GM12874 (cell line): ENCODE measurements around the gene ARVCF.

Experiments used
- TF ChIP-seq, protein P1 (sequence below): IDR thresholded peaks from 2 replicates; pipeline ENCODE4 v1.5.1; 2011; ENCODE audit warnings: low read depth, mild to moderate bottlenecking, control low read depth, low read length, moderate library complexity; ENCODE audit not compliant: insufficient read depth

Gene ARVCF

DNA sequence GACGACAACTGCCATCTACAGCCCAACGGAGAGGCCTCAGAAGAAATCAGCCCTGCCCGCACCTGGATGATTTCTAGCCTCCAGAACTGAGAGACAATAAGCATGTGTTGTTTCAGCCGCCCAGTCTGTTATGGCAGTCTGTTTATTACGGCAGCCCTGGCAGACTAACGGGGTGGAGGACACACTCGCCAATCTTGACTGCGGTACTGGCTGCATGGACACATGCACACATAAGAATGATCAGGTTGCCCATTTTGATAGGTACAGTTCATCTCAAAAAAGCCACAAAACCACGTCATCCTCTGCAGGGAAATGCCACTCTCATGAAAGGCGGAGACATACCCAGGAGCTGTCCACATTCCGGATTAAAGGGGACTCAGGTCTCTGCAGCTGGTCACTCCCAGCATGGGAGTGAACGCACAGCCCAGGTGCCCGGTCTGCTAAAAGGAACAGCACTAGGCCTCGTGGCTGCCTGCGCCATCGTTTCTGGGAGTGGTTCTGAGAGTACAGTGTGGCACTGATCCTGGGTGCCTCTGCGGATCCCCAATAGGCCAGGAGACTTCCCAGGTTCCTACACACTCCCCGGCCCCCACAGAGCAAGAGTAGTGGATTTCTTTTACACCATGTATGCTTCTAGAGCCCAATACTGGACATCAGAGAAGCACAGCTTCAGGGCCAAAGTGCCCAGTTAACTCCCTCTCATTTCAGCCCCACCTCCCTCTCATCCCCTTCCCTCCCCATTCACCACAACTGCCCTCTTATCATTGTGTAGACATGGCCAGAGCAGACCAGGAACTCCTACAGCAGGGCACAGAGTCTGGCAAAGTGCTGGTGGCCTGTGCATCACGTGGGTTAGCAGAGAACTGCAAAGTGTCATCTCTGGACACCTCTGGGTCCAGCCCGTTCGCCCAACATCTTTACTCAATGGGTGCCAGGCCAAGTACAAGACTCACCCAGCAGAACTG lies 86.8 kb downstream of the ARVCF start:
- TF ChIP-seq, protein P1, sequence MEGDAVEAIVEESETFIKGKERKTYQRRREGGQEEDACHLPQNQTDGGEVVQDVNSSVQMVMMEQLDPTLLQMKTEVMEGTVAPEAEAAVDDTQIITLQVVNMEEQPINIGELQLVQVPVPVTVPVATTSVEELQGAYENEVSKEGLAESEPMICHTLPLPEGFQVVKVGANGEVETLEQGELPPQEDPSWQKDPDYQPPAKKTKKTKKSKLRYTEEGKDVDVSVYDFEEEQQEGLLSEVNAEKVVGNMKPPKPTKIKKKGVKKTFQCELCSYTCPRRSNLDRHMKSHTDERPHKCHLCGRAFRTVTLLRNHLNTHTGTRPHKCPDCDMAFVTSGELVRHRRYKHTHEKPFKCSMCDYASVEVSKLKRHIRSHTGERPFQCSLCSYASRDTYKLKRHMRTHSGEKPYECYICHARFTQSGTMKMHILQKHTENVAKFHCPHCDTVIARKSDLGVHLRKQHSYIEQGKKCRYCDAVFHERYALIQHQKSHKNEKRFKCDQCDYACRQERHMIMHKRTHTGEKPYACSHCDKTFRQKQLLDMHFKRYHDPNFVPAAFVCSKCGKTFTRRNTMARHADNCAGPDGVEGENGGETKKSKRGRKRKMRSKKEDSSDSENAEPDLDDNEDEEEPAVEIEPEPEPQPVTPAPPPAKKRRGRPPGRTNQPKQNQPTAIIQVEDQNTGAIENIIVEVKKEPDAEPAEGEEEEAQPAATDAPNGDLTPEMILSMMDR = no peak

DNA sequence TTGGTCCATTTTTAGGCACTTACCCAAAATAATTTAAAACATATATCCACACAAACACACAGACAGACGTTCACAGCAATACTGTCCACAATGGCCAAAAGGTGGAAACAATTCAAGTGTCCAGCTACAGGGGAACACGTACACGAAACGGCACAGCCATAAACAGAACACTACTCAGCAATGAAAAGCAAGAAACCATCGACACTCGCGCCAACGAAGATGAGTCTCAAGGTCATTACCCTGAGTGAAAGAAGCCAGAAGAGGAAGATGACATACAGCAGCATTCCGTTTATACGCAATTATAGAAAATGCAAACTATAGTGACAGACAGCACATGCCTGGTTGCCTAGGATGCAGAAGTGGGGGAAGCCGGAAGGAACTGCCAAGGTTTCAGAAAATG lies 88.4 kb downstream of the ARVCF start:
- TF ChIP-seq, protein P1 = no peak

- TF ChIP-seq, protein P1 = no peak
These were observed 88.9 kb downstream of the ARVCF start for GRCh38 chr22:19927696-19928095.

GRCh38 chr22:19923914-19924513 lies 92.6 kb downstream of the ARVCF start:
- TF ChIP-seq, protein P1 = no peak

- TF ChIP-seq, protein P1 = no peak
These were observed 95.0 kb downstream of the ARVCF start for GRCh38 chr22:19921544-19922081.
